GM23338 (cell line): ENCODE measurements around the gene SLC4A8. TPM values are rescaled to one million over a fixed set of nuclear protein-coding genes. Genes with fewer than 3 reads are reported as not detected.

Experiments
- ATAC-seq: fragments of 200-7000 bp; cut with Tn5 transposase; 3 replicates; pipeline ENCODE4 v1.9.1; 2020
- DNase-seq: peaks from one replicate; pipeline ENCODE4 v3.0.0-alpha.2; 2015; ENCODE audit warnings: low spot score
- H2AFZ ChIP-seq: fragments of 200-600 bp; sonication (generic); 2 replicates; pipeline ENCODE4 v1.8.0; 2016; ENCODE audit warnings: antibody characterized with exemption, mild to moderate bottlenecking, moderate library complexity
- H3F3A ChIP-seq: fragments of 200-600 bp; sonication (generic); replicated peaks from 2 replicates; pipeline ENCODE4 v1.8.0; 2017; ENCODE audit warnings: antibody characterized with exemption, mixed run types, low read depth
- H3K27ac ChIP-seq: fragments of 200-600 bp; sonication (generic); 2 replicates; pipeline ENCODE4 v1.6.1; 2016; ENCODE audit warnings: low read depth
- H3K27me3 ChIP-seq: fragments of 200-600 bp; sonication (generic); 2 replicates; pipeline ENCODE4 v1.8.0; 2016; ENCODE audit warnings: mild to moderate bottlenecking, mixed run types, moderate library complexity; ENCODE audit not compliant: insufficient read depth
- H3K36me3 ChIP-seq: fragments of 200-600 bp; sonication (generic); 2 replicates; pipeline ENCODE4 v1.8.0; 2016; ENCODE audit warnings: mild to moderate bottlenecking; ENCODE audit not compliant: insufficient read depth
- H3K4me1 ChIP-seq: fragments of 200-600 bp; sonication (generic); 2 replicates; pipeline ENCODE4 v1.8.0; 2016; ENCODE audit warnings: mild to moderate bottlenecking, moderate library complexity; ENCODE audit not compliant: insufficient read depth
- H3K4me2 ChIP-seq: fragments of 200-600 bp; sonication (generic); 2 replicates; pipeline ENCODE4 v1.7.1; 2017; ENCODE audit warnings: mixed run types
- H3K4me3 ChIP-seq: fragments of 200-600 bp; sonication (generic); 2 replicates; pipeline ENCODE4 v1.6.1; 2016; ENCODE audit warnings: mixed run types
- H3K79me2 ChIP-seq: fragments of 200-600 bp; sonication (generic); replicated peaks from 2 replicates; pipeline ENCODE4 v1.8.0; 2017; ENCODE audit warnings: mild to moderate bottlenecking; ENCODE audit not compliant: insufficient read depth
- H3K9me2 ChIP-seq: fragments of 200-600 bp; sonication (generic); 2 replicates; pipeline ENCODE4 v1.8.0; 2017; ENCODE audit not compliant: insufficient read depth
- H4K20me1 ChIP-seq: fragments of 200-600 bp; sonication (generic); replicated peaks from 2 replicates; pipeline ENCODE4 v1.8.0; 2017; ENCODE audit warnings: mild to moderate bottlenecking; ENCODE audit not compliant: insufficient read depth
- H3K27ac Mint-ChIP-seq: 2 replicates; pipeline ENCODE4 v1.8.0; 2020; ENCODE audit warnings: inconsistent platforms, mild to moderate bottlenecking, moderate library complexity, mixed read lengths
- H3K27me3 Mint-ChIP-seq: 3 replicates; pipeline ENCODE4 v1.8.0; 2022; ENCODE audit warnings: low read depth, mild to moderate bottlenecking, moderate library complexity, mixed read lengths, inconsistent platforms; ENCODE audit not compliant: insufficient read depth, poor library complexity
- H3K36me3 Mint-ChIP-seq: 3 replicates; pipeline ENCODE4 v1.8.0; 2021; ENCODE audit warnings: low read depth, mild to moderate bottlenecking, inconsistent platforms, moderate library complexity, mixed read lengths
- H3K4me1 Mint-ChIP-seq: 3 replicates; pipeline ENCODE4 v1.8.0; 2020; ENCODE audit warnings: mild to moderate bottlenecking, inconsistent platforms, mixed read lengths
- H3K4me3 Mint-ChIP-seq: 3 replicates; pipeline ENCODE4 v1.8.0; 2021; ENCODE audit warnings: moderate library complexity, mild to moderate bottlenecking, inconsistent platforms, mixed read lengths
- H3K9me3 Mint-ChIP-seq: 3 replicates; pipeline ENCODE4 v1.8.0; 2020; ENCODE audit warnings: moderate library complexity, mild to moderate bottlenecking, inconsistent platforms, mixed read lengths
- CREB1 ChIP-seq: fragments of 250-450 bp; sonication (Bioruptor Pico); IDR thresholded peaks from 2 replicates; pipeline ENCODE4 v1.5.0; 2020; ENCODE audit warnings: low read depth, mild to moderate bottlenecking, moderate library complexity
- CTCF ChIP-seq, 2 experiments: fragments of 200-600 bp in 1 of 2; sonication (generic) in 1 of 2; conservative IDR thresholded peaks; 2 replicates each; pipeline versions ENCODE4 v1.5.1 to v1.6.1; 2016 to 2017; ENCODE audit warnings: antibody characterized with exemption in 2 of 2, low read depth in 2 of 2, mild to moderate bottlenecking in 2 of 2, moderate library complexity in 1 of 2
- ETS1 ChIP-seq: IDR thresholded peaks from 2 replicates; pipeline ENCODE4 v1.6.1; 2016; ENCODE audit warnings: antibody characterized with exemption
- EZH2 ChIP-seq: fragments of 200-600 bp; sonication (generic); IDR thresholded peaks from one replicate; pipeline ENCODE4 v1.8.0; 2017; ENCODE audit warnings: antibody characterized with exemption, mild to moderate bottlenecking, low read depth; ENCODE audit not compliant: unreplicated experiment
- EZH2phosphoT487 ChIP-seq: fragments of 200-600 bp; sonication (generic); IDR thresholded peaks from one replicate; pipeline ENCODE4 v1.8.1; 2018; ENCODE audit warnings: antibody characterized with exemption; ENCODE audit not compliant: unreplicated experiment
- JUNB ChIP-seq: IDR thresholded peaks from one replicate; pipeline ENCODE4 v1.6.1; 2016; ENCODE audit warnings: antibody characterized with exemption; ENCODE audit not compliant: unreplicated experiment
- NANOG ChIP-seq: IDR thresholded peaks from 2 replicates; pipeline ENCODE4 v1.6.1; 2016; ENCODE audit warnings: antibody characterized with exemption, borderline replicate concordance
- POLR2AphosphoS5 ChIP-seq: IDR thresholded peaks from 2 replicates; pipeline ENCODE4 v1.6.1; 2016; ENCODE audit warnings: antibody characterized with exemption, low read depth
- REST ChIP-seq: IDR thresholded peaks from one replicate; pipeline ENCODE4 v1.6.1; 2018; ENCODE audit warnings: antibody characterized with exemption; ENCODE audit not compliant: unreplicated experiment
- STAT1 ChIP-seq: IDR thresholded peaks from one replicate; pipeline ENCODE4 v1.6.1; 2016; ENCODE audit warnings: antibody characterized with exemption; ENCODE audit not compliant: unreplicated experiment
- ZNF114 ChIP-seq: fragments of 250-450 bp; sonication (Bioruptor Pico); IDR thresholded peaks from 2 replicates; pipeline ENCODE4 v1.5.0; 2020; ENCODE audit warnings: mild to moderate bottlenecking, moderate library complexity
- ZNF331 ChIP-seq: fragments of 250-450 bp; sonication (Bioruptor Pico); IDR thresholded peaks from 2 replicates; pipeline ENCODE4 v1.5.0; 2020; ENCODE audit warnings: low read depth, mild to moderate bottlenecking, moderate library complexity
- ZNF462 ChIP-seq: fragments of 250-450 bp; sonication (Bioruptor Pico); IDR thresholded peaks from 2 replicates; pipeline ENCODE4 v1.5.0; 2020; ENCODE audit warnings: mild to moderate bottlenecking, moderate library complexity
- polyA plus RNA-seq: library from polyadenylated mRNA; unstranded; fragments of >200 nt; fragmentation: Nextera tagmentation; extraction: Ambion mirVana; gene quantifications from 2 replicates; pipeline ENCODE4 v1.2.1, GENCODE V29; 2016
- total RNA-seq: library from RNA; depleted of rRNA; stranded (reverse); fragments of >200 nt; shearing (Covaris generic); gene quantifications from 2 replicates; pipeline ENCODE4 v1.2.3, GENCODE V29; 2014

SLC4A8 gene
- total and polyA plus RNA-seq, 2 experiments from 2014 or later: 7.6 to 9.2 TPM

- DNase-seq: no peak
- Mint-ChIP-seq H3K27ac (no peak overlapping the region), H3K36me3 (no peaks in the 10 kb centered on the region; the same call in 2 of the 3 replicates), H3K27me3 (peaks cover 3% of the 10 kb centered on the region), H3K9me3 (no peaks in the 10 kb centered on the region; the same call in 2 of the 3 replicates), H3K4me3 (no peak overlapping the region), H3K4me1 (peaks cover 9% of the 10 kb centered on the region; the same call in 2 of the 3 replicates)
- Histone ChIP-seq H3K27ac (no peak overlapping the region), H3K36me3 (no peaks in the 10 kb centered on the region), H3K27me3 (no peaks in the 10 kb centered on the region), H3K4me2 (no peak overlapping the region), H4K20me1 (peaks cover 7% of the 10 kb centered on the region), H3K79me2 (peaks cover 19% of the 10 kb centered on the region), H2AFZ (no peak overlapping the region), H3K4me3 (no peak overlapping the region), H3F3A (0 out of 2 replicates have a peak, but pooled peaks cover 4% of the 10 kb centered on the region), H3K9me2 (peaks cover 4% of the 10 kb centered on the region; the same call in 1 of the 2 replicates), H3K4me1 (peaks cover 27% of the 10 kb centered on the region)
- ATAC-seq: no peak
- TF ChIP-seq EZH2phosphoT487: no peak
- no peak for TF ChIP-seq CREB1
- TF ChIP-seq ETS1: no peak
- no peak for TF ChIP-seq ZNF114 (CRISPR knock-in tag)
- TF ChIP-seq STAT1: no peak
- no peak for TF ChIP-seq JUNB
- TF ChIP-seq ZNF462 (CRISPR knock-in tag): no peak
- TF ChIP-seq REST: no peak
- no peak for TF ChIP-seq ZNF331
- no peak for TF ChIP-seq CTCF (conservative IDR thresholded peaks at IDR 0.05; ENCODE audit: low read depth in 2 of 2)
- no peak for TF ChIP-seq NANOG
- TF ChIP-seq EZH2: no peak
- no peak for TF ChIP-seq POLR2AphosphoS5
Measured at GRCh38 chr12:51429700-51430099, 5.1 kb downstream of the SLC4A8 start.
